CD1c-positive myeloid dendritic cell (primary cell): ENCODE measurements around the gene FNDC3B.
"Not testable (repeated sequence)": the region's sequence is repeated elsewhere in the genome, so short reads cannot be mapped to it uniquely, and the experiment has no call there.

Experiments used
- DNase-seq: peaks from one replicate; pipeline ENCODE4 v3.0.0-alpha.2; 2016; ENCODE audit errors: extremely low spot score

The FNDC3B gene

DNA sequence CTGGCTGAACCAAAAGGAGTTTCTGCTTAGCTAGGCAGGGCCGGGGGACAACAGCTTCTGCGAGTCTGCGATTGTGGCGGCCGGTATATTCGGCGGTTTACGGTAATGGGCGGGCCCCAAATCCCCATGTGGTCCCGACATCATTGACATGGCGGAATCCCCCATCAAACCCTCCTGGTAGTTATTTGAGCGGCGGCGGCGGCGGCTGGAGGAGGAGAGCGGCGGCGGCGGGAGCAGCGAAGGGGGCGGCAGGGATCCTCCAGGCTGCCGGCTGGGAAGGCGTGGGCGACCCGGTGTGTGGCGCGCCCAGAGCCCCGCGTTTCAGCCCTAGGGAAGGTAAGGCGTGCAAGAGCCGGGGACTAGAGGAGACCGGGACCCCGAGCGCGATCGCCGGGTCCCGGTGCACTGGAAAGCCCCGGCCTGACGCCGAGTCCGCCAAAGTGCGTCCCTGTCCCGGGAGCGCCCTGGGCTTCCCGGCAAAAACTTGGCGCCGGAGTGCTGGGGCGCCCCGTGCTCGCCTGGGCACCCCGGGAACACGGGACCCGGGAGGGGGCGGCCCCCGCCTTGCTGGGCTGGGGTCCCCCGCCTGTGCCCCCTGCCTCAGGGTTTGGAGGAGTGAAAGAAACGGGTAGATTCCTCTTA lies at the start of gene FNDC3B:
FNDC3B (plus strand) TSS at position 143 of the 642 bp plus-strand sequence. CDS start 72,902 bp downstream, outside the sequence.
- peak; percentile 96 for DNase-seq

DNA sequence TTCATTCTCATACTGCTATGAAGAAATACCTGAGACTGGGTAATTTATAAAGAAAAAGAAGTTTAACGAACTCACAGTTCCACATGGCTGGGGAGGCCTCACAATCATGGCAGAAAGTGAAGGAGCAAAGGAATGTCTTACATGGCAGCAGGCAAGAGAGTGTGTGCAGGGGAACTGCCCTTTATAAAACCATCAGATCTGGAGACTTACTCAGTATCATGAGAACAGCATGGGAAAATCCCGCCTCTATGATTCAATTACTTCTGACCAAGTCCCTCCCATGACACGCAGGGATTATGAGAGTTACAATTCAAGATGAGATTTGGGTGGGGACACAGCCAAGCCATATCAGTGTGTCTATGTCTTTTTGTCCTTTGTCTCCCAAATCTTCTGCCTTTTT lies 49.1 kb upstream of the FNDC3B start:
- DNase-seq, result not testable (repeated sequence)

DNA sequence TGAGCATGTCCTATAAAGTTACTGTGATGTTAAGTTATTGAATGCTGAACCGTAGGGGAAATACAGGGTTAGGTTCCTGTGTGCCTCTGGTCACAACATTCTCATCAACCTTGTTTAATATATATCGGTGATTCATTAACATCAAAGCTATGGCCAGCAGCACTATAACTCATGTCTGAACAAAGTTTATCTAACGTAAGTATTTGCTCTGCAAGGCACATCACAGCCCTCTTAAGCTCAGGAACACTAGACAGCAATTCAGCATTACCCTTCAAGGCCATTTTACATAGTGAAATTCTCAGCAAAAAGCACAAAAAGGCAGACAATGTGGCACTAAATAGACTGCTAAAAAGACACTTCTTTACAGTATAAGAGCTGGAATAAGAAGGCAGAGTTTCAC lies 48.2 kb upstream of the FNDC3B start:
- DNase-seq, result no peak

DNA sequence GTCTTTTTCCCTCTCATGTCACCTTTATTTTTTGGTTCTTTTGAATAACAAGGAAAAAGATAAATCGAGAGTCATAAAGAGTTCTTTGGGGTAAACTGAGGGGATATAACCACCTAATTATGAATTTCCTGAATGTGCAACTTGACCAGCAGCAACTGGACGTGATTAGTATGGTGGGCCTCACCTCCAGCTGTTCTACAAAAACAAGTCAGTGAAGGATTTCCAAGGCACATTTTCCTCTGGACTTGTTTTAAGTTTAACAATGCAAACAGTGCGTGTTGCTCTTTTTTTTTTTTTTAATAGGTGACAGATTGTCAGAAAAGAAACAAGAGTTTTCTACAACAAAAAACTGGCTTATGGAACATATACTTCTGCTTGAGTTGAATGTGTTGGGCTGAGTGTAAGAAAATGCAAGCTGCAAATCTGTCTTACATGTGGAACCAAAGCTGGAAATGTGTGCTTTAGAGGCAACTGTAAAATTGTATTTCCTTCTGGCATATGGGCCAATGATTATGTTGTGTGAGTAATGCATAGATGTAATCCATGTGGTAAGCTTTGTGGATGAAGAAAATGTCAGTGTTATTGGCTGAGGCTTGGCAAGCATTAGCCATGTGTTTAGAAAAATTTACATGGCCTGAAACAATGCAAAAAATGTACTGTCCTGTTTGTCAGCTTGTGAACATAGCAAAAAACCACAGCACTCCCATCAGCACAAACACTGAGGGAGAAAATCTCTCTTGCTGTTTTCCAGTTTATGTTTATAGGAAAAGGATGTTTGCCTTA lies 44.5 kb upstream of the FNDC3B start:
- no peak for DNase-seq

DNA sequence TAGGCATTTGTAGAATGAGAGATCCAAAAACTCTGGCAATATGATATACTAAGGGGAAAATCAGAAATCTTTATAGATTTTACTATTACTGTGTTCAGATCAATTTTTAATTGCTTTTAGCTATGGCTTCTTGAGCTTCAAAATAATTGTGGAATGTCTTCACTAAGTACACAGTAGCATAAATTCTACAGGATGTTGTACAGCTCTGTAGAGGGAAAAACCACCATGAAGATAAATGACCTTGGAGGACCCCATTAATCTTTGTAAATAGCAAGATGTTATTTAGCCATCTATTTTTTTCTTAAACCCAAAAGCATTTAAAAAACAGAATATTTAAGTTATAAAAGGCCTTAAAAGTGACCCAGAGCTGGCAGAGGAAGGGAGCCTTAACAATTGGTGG lies 43.9 kb upstream of the FNDC3B start:
- no peak for DNase-seq

DNA sequence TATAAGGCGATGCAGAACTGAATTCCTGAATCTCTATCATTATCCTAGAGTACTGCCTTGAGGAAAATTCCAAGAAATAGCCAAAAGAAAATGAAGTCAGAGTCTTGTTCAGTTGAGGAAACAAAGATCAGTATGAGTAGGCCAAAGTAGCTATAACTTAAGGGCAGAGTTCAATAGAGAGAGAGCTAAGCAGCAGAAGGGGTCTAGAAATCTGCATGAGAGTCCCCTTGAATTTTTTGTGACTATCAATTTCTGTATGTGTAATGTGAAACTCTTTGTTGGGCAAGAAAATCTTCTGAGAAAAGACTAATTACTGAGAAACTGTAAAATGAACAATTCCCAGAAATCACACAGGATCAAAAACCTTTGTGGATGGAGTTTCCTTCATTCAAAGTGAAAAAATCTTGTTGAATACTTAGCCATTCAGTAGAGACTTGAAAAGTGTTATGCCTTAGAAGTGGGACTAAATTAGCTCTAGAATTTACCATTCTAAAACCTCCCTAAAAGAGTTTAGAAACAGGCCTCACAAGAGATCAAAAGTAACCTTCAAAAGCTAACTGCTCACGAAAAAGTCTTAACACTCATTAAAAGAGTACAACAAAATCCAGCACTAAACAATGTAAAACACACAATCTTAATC lies 43.1 kb upstream of the FNDC3B start:
- DNase-seq, result no peak

DNA sequence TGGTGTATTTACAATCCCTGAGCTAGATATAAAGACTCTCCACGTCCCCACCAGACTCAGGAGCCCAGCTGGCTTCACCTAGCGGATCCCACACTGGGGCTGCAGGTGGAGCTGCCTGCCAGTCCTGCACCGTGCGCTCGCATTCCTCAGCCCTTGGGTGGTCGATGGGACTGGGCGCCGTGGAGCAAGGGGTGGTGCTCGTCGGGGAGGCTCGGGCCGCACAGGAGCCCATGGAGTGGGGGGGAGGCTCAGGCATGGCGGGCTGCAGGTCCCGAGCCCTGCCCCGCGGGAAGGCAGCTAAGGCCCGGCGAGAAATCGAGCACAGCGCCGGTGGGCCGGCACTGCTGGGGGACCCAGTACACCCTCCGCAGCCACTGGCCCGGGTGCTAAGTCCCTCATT lies 40.6 kb upstream of the FNDC3B start:
- not testable (repeated sequence) for DNase-seq

DNA sequence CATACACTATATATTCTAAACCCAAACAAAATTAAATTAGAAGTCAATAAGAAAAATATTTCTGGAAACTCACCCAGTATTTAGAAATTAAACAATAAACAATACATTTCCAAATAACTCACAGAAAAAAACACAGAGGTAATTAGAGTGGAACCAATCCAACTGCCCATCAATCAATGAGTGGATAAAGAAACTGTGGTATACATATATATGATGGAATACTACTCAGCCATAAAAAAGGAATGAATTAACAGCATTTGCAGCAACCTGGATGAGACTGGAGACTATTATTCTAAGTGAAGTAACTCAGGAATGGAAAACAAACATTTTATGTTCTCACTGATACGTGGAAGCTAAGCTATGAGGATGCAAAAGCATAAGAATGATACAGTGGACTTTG lies 37.8 kb upstream of the FNDC3B start:
- DNase-seq, result not testable (repeated sequence)

DNA sequence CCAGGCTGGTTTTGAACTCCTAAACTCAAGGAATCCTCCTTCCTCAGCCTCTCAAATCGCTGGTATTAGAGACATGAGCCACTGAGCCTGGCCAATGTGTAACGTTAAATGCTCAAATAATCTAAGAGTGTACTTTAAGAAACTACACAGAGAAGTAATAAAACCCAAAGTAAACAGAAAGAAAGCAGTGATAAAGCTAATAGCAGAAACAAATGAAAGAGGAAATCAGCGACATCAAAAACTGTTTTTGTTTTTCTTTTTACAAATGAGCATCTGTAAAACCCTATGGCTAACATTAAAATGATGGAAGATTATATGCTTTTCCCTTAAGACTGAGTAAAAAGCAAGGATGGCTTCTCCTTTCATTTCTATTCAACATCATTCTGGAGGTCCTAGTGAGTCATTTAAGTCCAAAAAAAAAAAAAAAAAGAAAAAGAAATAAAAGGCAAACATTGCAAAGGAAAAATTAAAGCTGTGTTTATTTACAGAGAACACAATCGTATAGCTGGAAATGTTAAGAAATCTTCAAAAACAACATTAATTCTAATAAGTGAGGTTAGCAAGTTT lies 36.8 kb upstream of the FNDC3B start:
- no peak for DNase-seq

DNA sequence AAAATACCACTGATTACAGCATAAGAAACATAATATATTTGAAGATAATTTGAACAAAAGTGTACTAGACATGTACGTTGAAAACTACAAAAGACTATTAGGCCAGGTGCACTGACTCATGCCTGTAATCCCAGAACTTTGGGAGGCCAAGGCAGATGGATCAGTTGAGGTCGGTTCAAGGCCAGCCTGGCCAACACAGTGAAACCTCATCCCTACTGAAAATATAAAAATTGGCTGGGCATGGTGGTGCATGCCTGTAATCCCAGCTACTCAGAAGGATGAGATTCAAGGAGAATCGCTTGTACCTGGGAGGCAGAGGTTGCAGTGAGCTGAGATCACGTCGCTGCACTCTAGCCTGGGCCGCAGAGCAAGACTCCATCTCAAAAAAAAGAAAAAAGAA lies 36.2 kb upstream of the FNDC3B start:
- no peak for DNase-seq

DNA sequence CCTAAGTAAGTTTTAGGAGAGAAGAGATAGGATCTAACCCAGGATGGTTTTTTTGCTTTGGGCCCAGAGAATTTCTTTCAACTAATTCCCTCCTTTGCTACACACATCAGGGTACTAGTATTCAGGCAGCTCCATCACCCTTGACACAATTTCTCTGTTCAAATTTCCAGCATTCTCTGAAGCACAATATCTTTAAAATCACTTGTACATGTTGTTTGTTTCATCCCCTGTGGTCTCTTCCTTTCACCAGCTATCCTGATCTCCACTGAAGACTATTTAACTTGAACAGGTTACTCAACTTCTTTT lies 32.4 kb upstream of the FNDC3B start:
- DNase-seq, result no peak

DNA sequence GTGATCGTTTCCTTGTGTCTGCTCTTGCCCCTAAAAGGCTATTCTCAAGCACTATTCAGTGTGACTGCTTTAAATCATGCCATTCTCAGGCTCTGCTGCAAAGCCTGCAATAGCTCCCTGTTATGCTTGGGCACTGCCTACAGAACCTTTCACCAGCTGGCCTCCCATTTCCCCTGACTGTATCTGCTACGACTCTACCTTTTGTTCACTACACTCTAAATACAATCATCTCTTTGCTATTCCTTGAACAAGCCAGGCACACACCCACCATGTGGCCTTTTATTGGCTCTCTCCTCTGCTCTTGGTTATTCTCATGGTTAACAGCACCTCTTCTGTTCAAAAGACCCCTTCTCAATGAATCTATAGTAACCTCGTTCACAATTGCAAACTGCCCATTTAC lies 29.6 kb upstream of the FNDC3B start:
- no peak for DNase-seq

DNA sequence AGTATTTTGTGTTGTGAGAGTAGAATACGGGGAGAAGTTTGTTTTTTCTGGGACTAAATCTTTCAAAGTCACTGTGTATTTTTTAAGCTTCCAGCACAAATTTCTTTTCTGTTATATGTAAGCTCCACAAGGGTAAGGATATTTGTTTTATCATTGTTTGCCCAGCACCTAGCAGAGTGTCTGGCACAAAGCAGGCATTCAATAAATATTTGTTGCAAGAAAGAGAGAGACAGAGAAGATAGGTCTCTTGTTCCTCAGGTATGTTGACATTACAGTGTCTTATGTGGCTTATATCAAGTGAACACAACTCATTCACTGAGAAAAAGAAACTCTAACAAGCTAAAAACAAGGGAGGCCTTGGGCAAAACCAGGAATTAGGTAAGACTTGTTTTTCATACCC lies 26.6 kb upstream of the FNDC3B start:
- DNase-seq, result no peak

DNA sequence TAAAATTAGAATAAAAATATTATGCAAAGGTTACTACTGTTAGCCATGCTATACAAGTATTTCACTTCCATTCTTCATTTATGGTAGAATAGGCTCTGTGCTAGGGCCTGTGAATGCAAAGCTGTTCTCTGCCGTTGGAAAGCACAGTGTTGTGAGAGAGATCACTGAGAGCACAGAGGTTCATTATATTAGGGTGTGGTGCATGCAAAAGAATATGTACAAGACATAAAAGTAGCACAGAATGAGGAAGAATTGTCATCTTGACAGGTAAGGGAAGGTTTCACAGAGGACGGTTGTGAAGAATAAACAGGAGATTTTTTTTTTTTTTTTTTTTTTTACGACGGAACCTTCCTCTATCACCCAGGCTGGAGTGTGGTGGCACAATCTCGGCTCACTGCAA lies 25.2 kb upstream of the FNDC3B start:
- no peak for DNase-seq

DNA sequence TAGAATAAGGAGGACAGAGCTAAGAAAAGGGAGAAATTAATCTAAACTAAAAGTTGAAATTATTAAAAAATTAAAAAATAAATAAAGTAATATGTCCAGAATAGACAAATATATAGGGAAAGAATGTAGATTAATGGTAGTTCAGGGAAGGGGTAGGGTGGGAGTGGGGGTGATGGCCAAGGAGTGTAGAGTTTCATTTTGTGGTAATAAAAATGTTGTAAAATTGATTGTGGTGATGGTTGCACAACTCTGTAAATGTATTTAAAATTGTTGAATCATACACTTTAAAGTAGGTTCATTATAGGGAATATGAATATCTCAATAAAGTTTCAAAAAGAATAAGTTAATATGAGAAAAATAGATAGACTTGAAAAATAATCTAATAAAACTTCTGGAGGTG lies 21.0 kb upstream of the FNDC3B start:
- no peak for DNase-seq

DNA sequence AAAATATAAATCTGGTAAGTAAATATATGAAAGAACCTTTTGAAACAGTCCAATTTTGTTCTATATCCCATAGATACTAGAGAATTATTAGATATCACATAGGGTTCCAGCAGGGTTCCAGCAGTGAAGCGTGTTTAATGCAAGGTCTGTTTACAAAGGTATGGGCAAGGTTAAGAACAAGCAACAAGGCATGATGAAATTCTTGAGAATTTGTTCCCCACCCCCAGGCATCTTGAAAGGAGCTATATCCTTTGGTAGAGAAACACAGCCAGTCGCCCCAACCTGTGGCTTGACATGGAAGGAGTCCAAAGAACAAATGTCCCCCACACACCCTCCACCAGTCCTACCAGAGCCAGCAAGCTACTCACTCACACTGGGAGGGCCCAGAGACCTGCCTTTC lies 18.6 kb upstream of the FNDC3B start:
- no peak for DNase-seq

DNA sequence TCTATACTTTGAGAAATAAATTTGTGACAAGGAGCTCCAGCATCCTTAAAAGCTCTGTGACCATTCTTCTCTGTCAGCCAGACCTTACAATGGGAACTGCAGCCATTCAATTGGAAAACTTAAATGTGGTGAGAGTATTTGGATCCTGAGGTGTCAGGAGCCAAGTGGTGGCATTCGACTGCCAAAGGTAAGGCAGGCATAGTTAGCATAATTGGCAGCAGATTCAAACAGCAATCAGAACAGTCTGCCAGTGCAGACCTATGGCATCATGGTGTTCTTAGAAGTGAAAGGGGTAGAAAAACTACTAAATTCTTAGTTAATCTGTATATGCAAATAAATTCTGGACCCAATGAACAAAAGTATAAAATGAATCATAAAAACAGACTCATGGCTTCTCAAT lies 18.2 kb upstream of the FNDC3B start:
- DNase-seq, result no peak

DNA sequence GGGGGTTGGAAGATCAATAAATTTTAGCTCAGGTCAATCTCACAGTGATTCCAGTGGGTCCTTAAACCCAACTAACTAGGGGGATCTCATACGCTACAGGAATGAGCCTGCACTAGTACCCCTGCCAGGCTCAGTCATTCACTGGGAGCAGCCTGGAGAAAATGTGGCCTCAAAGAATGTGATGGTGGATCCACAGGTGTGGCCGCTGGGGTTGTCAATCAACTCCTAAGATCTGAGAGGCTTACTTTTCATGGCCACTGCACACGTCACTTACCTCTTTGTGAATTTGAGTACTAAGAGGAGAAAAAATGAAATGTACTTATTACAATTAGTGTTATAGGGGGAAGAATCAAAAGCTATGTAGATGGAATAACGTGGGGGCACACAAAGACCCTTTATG lies 17.5 kb upstream of the FNDC3B start:
- no peak for DNase-seq

DNA sequence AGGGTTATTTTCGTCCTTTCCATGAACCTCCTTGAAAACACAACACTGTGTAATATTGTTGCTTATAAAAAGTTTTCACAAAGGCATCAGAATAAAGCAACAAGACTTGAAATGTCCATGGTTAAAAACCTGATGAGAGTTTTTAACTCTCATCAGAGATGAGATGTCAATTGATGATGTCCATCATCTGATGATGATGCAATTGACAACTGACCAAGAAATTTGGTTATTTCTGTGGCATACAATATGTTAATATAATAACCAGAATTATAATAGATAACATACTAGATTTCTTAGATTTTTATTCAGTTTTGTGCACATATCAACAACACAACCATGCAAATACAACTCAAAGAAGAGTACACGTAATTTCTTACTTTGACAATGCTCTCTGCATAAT lies 15.5 kb upstream of the FNDC3B start:
- no peak for DNase-seq

DNA sequence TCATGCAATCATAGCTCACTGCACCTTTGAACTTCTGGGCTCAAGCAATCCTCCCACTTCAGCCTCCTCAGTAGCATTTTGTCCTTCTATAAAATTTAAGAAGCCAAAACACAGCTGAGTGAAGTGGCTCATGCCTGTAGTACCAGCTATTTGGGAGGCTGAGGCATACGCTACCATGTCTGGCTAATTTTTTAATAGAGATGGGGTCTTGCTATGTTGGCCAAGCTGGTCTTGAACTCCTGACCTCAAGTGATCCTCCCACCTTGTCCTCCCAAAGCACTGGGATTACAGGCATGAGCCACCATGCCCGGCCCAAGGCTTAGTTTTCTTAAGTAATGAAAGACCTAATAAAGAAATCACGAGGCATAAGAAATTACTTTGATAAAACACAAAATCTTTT lies 14.7 kb upstream of the FNDC3B start:
- no peak for DNase-seq

DNA sequence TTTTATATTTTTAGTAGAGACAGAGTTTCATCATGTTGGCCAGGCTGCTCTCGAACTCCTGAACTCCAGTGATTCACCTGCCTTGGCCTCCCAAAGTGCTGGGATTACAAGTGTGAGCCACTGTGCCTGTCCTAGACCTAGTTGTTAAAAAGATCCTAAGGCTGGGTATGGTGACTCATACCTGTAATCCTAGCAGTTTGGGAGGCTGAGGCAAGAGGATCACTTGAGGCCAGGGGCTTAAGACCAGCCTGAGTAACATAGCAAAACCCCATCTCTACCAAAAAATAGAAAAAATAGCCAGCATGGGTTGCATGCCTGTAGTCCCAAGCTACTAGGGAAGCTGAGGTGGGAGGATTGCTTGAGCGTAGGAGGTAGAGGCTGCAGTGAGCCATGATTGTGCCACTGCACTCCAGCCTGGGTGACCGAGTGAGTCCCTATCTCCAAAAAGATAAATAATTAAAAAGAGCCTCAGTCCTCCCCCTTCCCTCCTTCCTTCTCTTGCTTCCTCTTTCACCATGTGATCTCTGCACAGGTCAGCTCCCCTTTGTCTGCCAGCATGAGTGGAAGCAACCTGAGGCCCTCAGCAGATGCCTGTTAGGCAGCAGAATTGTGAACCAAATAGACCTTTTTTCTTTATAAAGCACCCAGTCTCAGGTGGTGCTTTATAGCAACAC lies 9.8 kb upstream of the FNDC3B start:
- DNase-seq, result peak; percentile 36

DNA sequence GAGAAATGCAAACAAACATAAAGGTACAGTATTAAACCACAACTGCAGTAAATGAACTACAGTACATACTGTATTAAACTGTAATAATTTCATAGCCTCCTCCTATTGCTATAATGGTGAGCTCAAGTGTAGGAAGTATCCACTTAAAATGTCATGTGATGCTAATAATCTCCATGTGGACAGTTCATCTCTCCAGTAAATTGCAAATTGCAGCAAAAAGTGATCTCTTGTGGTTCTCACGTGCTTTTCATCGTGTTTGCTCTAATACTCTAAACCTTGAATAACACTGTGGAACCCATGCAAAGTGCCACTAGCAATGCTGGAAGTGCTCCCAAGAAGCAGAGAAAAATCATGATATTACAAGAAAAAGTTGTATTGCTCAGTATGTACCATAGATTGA lies 9.2 kb upstream of the FNDC3B start:
- no peak for DNase-seq
